ENCODE results near the gene SEC14L5.

DNA sequence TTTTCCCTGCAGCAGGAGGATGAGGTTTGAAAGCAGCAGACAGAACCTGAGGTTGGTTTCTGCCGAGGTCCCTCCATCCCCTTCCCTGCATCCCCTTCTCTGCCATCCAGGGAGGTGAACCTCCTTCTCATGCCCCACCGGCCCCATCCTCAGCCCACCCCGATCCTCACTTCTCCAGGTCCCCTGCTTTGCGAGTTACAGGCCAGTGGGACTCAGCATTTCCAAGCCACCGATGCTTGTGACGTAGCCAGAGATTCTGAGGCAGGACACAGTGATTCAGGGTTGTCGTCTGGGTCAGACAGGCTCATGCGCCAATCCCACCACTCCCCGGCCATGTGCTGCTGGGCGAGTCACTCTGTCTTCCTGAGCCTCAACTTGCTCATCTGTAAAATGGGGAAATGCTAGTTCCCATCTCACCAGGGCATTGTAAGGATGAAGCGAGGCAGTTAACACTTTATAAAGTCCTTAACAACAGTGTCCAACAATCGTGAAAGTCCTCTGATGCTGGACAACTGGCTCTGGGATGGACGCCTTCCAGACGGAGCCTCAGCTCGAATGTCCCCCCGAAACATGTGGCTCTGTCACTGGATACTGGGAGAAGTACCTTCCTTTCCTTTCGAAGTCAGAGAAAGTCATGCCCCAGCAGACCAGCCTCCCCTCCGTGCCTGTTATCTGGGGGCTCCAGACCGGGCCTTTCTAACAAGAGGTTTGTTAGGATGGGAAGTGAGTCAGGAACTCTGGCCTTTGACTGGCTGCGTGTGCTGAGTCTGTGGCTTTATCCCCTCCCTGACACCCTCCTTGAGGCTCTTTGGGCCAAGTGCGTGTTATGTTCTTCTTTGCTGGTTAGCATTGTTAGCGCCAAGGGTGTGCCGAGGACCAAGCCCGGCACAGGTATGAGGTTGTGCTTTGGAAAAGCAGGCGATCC, 21.9 kb downstream of the SEC14L5 start:
- TF ChIP-seq EP300 (IDR thresholded peaks at IDR 0.05) (no peak), POLR2A (IDR thresholded peaks at IDR 0.05) (no peak)
- TF ChIP-seq, protein P1, sequence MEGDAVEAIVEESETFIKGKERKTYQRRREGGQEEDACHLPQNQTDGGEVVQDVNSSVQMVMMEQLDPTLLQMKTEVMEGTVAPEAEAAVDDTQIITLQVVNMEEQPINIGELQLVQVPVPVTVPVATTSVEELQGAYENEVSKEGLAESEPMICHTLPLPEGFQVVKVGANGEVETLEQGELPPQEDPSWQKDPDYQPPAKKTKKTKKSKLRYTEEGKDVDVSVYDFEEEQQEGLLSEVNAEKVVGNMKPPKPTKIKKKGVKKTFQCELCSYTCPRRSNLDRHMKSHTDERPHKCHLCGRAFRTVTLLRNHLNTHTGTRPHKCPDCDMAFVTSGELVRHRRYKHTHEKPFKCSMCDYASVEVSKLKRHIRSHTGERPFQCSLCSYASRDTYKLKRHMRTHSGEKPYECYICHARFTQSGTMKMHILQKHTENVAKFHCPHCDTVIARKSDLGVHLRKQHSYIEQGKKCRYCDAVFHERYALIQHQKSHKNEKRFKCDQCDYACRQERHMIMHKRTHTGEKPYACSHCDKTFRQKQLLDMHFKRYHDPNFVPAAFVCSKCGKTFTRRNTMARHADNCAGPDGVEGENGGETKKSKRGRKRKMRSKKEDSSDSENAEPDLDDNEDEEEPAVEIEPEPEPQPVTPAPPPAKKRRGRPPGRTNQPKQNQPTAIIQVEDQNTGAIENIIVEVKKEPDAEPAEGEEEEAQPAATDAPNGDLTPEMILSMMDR (IDR thresholded peaks at IDR 0.05), result no peak

All from suprapubic skin (tissue), 3 donors.